NCI-H2029 treated with DMSO at 0.1 percent for 48 hours (cell line): Measurements from ENCODE around the gene PCDHGA7.
"Not testable (repeated sequence)": the region's sequence is repeated elsewhere in the genome, so short reads cannot be mapped to it uniquely, and the experiment has no call there.

ENCODE experiments used
- DNase-seq: peaks from one replicate; lab custom pipeline; 2025; lab: John Stamatoyannopoulos, UW

PCDHGA7 gene

DNA sequence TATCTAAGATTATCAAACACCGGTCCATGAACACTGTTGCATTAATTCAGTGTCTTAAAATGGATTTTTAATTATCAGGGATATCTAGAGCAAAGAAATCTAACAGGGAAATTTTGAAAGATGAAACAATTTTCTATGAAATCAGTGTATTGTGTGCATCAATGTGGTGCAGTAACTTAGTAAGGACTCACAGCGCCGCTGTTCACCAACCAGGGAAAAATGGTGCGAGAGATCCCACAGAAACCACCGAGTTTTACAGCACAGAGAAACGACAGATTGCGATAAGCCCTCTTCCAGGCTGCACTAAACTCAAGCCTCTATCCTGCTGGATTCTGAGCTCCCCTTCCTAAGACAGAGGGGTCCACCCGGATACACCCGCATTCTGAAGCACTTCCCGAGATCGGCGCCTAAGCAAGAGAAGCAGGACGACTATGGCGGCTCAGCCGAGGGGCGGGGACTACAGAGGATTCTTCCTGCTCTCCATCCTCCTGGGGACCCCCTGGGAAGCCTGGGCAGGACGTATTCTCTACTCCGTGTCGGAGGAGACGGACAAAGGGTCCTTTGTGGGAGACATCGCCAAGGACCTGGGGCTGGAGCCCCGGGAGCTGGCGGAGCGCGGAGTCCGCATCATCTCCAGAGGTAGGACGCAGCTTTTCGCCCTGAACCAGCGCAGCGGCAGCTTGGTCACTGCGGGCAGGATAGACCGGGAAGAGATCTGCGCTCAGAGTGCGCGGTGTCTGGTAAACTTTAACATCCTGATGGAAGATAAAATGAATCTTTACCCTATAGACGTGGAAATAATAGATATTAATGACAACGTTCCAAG is at the start of gene PCDHGA7:
Gene PCDHGA7 (plus strand): TSS at position 274 of the 826 bp plus-strand sequence. CDS start 158 bp downstream, at position 432.
- no peak for DNase-seq

DNA sequence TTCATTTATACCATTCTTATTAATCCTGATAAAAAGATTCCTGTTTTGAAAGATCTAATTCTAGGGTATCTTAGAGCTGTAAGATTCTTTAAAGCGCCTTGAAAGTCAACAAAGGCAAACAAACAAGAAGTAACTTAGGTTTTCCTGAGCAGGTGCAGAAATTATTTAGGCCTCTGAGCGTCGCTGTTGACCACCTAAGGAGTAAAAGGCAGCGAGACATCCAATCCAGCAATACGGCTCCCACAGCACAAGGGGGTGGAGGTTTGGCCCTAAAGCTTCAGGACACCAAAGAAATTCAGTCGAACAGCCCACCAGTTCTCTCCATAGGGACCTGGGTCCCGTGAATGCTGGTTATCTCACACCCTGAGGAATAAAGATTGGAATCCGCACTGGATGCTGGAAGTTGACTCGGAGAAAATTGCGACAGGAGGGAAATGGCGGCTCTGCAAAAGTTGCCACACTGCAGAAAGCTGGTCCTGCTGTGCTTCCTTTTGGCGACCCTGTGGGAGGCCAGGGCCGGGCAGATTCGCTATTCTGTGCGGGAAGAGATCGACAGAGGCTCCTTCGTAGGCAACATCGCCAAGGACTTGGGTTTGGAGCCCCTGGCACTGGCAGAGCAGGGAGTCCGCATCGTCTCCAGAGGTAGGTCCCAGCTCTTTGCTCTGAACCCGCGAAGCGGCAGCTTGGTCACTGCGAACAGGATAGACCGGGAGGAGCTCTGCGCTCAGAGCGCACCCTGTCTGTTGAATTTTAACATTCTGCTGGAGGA is 43.8 kb upstream of the PCDHGA7 start, which contains the start of gene PCDHGA2:
Gene PCDHGA2 (plus strand): TSS at position 223 of the 769 bp plus-strand sequence.
- no peak for DNase-seq

DNA sequence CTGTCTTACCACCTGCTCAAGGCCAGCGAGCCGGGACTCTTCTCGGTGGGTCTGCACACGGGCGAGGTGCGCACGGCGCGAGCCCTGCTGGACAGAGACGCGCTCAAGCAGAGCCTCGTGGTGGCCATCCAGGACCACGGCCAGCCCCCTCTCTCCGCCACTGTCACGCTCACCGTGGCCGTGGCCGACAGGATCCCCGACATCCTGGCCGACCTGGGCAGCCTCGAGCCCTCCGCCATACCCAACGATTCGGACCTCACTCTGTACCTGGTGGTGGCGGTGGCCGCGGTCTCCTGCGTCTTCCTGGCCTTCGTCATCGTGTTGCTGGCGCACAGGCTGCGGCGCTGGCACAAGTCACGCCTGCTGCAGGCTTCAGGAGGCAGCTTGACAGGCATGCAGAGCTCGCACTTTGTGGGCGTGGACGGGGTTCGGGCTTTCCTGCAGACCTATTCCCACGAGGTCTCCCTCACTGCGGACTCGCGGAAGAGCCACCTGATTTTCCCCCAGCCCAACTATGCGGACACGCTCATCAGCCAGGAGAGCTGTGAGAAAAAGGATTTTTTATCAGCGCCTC is 41.7 kb upstream of the PCDHGA7 start:
- not testable (repeated sequence) for DNase-seq

GRCh38 chr5:141342773-141343172 is 39.8 kb upstream of the PCDHGA7 start:
- no peak for DNase-seq

DNA sequence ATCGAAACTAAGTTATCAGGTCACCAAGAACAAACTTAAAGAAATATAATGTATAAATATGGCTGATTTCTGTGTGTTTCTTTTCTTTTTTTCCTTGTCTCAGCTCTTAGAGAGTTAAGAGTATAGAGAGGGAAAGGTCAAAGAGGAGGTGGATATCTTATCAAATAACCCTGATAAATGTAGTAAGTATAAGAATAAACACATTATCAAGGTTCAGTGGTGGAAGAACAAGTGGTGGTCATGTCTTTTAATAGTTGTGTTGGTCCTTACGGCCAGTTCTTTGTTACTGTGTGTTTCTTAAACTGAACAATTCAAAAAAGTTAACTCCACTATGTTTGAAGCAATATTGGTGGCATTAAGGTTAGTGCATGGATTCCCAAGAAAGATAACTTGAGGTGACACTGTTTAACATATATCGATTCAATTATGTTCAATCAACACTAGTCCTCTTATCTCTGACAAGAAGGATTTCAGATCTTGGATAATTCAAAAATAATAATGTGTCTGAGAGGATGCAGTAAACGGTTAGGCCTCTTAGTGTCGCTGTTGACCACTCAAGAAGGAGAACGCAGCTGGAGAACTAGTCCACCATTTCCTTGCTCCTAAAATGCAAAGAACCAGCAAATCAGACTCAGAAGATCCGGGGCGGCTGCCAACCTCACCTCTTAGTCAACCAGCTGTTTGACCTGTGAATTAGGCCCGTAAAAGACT is 39.1 kb upstream of the PCDHGA7 start, which contains the start of gene PCDHGA3:
Gene PCDHGA3 (plus strand): TSS at position 588 of the 711 bp plus-strand sequence. CDS start 205 bp downstream, outside the sequence.
- no peak for DNase-seq

- DNase-seq = no peak
Observed at GRCh38 chr5:141343953-141344463, 38.5 kb upstream of the PCDHGA7 start.

GRCh38 chr5:141345327-141345726 is 37.2 kb upstream of the PCDHGA7 start:
- no peak for DNase-seq

DNA sequence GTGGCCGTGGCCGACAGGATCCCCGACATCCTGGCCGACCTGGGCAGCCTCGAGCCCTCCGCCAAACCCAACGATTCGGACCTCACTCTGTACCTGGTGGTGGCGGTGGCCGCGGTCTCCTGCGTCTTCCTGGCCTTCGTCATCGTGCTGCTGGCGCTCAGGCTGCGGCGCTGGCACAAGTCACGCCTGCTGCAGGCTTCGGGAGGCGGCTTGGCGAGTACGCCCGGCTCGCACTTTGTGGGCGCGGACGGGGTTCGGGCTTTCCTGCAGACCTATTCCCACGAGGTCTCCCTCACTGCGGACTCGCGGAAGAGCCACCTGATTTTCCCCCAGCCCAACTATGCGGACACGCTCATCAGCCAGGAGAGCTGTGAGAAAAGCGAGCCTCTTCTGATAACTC is 36.5 kb upstream of the PCDHGA7 start:
- DNase-seq = not testable (repeated sequence)

- DNase-seq = peak; percentile 43
Observed at GRCh38 chr5:141349917-141350619, 32.5 kb upstream of the PCDHGA7 start, which contains the start of gene PCDHGB1. Gene PCDHGB1 (plus strand): TSS chr5:141350099. CDS start chr5:141350261, 162 bp downstream.

DNA sequence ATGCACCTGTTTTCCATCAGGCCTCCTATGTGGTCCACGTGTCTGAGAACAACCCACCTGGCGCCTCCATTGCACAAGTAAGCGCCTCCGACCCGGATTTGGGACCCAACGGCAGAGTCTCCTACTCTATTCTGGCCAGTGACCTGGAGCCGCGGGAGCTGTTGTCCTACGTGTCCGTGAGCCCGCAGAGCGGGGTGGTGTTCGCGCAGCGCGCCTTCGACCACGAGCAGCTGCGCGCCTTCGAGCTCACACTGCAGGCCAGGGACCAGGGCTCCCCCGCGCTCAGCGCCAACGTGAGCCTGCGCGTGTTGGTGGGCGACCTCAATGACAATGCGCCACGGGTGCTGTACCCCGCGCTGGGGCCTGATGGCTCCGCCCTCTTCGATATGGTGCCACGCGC is 31.0 kb upstream of the PCDHGA7 start:
- no peak for DNase-seq

GRCh38 chr5:141354900-141355469 is 27.6 kb upstream of the PCDHGA7 start, which contains the start of gene PCDHGA4:
Gene PCDHGA4 (plus strand): TSS chr5:141355021. CDS start chr5:141355108, 87 bp downstream.
- no peak for DNase-seq

GRCh38 chr5:141355641-141356040 is 26.9 kb upstream of the PCDHGA7 start:
- no peak for DNase-seq

DNA sequence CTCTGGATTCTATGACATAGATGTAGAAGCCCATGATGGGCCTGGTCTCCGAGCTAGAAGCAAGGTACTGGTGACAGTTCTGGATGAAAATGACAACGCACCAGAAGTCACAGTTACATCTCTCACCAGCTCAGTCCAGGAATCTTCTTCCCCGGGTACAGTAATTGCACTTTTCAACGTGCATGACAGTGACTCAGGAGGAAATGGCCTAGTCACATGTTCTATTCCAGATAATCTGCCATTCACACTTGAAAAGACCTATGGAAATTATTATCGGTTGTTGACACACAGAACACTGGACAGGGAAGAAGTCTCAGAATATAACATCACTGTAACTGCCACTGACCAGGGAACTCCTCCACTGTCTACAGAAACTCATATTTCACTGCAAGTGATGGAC is 26.4 kb upstream of the PCDHGA7 start:
- no peak for DNase-seq

DNA sequence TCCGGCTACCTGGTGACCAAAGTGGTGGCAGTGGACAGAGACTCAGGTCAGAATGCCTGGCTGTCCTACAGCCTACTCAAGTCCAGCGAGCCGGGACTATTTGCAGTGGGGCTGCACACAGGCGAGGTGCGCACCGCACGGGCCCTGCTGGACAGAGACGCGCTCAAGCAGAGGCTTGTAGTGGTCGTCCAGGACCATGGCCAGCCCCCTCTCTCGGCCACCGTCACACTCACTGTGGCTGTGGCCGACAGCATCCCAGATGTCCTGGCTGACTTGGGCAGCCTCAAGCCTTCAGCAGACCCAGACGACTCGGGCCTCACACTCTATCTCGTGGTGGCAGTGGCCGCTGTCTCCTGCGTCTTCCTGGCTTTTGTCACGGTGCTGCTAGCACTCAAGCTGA is 25.6 kb upstream of the PCDHGA7 start:
- DNase-seq = no peak

DNA sequence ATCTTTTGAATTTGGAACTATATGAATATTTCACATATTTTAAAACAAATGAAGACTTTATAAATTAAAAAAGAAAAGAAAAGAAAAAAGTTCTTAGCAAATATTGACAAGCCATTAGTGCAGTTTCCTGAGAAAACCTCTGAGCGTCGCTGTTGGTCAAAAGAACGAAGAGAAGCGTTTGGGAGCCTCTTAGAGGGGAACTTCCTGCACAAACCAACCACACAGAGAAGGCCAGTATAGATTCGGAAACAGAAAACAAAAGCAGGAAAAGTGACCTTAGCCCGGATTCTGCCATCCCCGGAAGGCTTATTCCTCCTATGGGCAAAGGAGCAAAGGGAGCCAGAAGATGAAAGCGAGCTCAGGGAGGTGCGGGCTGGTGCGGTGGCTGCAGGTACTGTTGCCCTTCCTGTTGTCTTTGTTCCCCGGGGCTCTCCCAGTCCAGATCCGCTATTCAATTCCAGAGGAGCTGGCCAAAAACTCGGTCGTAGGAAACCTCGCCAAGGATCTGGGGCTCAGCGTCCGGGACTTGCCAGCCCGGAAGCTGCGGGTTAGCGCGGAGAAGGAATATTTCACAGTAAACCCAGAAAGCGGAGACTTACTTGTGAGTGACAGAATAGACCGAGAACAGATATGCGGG is 22.6 kb upstream of the PCDHGA7 start, which contains the start of gene PCDHGB2:
Gene PCDHGB2 (plus strand): TSS at position 205 of the 637 bp plus-strand sequence. CDS start 142 bp downstream, at position 347.
- peak; percentile 14 for DNase-seq

DNA sequence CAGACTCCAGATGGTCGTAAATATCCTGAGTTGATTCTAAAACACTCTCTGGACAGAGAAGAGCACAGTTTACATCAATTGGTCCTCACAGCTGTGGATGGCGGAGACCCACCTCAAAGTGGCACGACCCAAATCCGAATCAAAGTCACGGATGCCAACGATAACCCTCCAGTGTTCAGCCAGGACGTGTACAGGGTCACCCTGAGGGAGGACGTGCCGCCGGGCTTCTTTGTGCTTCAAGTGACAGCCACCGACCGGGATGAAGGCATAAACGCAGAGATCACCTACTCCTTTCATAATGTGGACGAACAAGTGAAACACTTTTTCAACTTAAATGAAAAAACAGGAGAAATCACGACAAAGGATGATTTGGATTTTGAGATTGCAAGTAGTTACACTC is 21.9 kb upstream of the PCDHGA7 start:
- DNase-seq = no peak

DNA sequence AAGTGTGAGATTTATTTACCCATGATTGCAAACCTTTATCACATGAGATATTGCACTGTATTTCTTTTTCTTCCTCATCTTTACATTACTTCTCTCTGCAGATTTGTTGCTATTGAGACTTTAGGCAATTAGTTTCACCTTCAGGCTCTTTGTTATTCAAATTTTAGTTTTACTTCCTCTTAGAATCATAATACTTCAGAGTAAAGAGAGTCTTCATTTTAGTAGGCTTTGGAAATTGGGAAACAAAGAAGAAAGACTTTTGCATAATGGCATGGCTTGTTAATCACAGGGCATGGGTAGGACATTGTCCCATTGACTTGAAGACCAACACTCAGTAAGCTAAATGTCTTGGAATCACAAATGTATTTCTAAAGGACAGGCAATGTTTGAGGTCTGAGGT is 19.8 kb upstream of the PCDHGA7 start:
- no peak for DNase-seq

DNA sequence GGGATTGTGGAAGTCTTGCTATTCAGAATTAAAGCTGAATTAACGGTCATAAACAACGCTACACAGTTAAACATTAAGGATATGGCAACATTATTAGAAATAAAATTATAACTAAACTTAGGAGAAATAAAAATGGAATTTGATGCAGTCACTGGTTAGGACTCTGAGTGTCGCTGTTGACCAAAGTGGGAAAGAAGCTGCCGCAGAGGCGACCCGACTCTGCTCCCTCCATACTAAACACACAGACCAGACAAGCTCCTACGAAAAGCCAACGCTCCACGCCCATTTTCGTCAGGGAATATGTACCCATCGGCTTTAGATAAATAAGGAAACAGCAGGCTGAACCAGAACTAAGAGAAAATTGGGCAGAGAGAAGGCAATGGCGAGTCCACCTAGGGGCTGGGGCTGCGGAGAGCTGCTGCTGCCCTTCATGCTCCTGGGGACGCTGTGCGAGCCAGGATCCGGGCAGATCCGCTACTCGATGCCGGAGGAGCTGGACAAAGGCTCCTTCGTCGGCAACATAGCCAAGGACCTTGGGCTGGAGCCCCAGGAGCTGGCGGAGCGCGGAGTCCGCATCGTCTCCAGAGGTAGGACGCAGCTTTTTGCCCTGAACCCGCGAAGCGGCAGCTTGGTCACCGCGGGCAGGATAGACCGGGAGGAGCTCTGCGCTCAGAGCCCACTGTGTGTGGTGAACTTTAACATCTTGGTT is 18.4 kb upstream of the PCDHGA7 start, which contains the start of gene PCDHGA5:
Gene PCDHGA5 (plus strand): TSS at position 211 of the 709 bp plus-strand sequence. CDS start 169 bp downstream, at position 380.
- no peak for DNase-seq
